ENCODE measurements around the gene GLRX2. TPM values are rescaled to one million over a fixed set of nuclear protein-coding genes. Genes with fewer than 3 reads are reported as not detected.
"Not testable (repeated sequence)": the region's sequence is repeated elsewhere in the genome, so short reads cannot be mapped to it uniquely, and the experiment has no call there.

GLRX2 gene
- total RNA-seq: 24.3 and 24.4 TPM in 2 replicates

GRCh38 chr1:193104907-193105820 is at the start of gene GLRX2:
GLRX2 (minus strand) TSS chr1:193105414; CDS start chr1:193105382, 32 bp downstream.
- intact Hi-C loops (cut with micrococcal nuclease): loop anchor here (1.0 to 5.0 kb wide), 3 partner anchors 17 to 298 kb away; partner anchors contain the start of genes CDC73, RGS2, RO60 and UCHL5

DNA sequence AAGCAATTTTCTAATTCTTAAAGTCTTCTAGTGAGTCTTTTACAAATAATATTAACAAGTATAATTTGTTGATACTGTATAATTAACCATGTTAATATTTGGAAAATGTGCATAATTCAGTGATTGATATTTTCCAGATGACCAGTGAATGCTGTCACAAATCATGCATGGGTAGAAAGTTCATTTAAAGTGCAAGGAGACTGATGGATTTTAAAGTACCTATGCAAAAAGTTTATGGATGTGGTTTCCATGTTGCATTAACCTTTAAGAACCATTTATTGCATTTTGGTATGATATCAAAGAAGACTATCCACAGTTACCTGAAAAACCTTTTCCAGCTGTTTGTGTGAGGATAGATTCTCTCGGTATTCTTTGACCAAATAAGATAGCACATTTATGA is 39.8 kb upstream of the GLRX2 start:
- intact Hi-C loops (cut with micrococcal nuclease): no loop called here

- intact Hi-C loops (cut with micrococcal nuclease): no loop called here
Measured at GRCh38 chr1:193144361-193144938, 39.2 kb upstream of the GLRX2 start.

GRCh38 chr1:193143285-193143684 is 38.1 kb upstream of the GLRX2 start:
- intact Hi-C loops (cut with micrococcal nuclease): loop anchor here (1.0 to 2.0 kb wide), 2 partner anchors 20 to 1152 kb away; partner anchors contain the start of gene CDC73

DNA sequence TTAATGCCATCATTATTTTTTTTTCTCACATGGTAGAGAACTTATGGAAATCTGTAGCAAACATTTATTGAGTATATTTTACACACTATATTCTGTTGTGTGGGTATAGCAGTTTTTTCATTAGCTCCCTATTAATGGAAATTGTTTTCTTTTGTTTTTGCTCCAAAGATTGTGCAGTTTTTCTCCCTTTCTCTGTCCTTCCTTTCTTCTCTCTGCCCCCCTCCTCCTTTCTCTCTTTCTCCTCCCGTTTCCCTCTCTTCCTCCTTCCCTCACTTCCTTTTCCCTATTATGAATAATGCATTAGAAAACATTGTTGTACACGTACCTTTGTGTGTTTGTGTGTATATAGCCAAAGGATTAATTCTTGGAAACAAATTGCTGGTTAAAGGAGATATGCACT is 37.2 kb upstream of the GLRX2 start:
- intact Hi-C loops (cut with micrococcal nuclease): loop anchor here (2.0 kb wide), 1 partner anchor 20 kb away; the partner anchor contains the start of gene CDC73

DNA sequence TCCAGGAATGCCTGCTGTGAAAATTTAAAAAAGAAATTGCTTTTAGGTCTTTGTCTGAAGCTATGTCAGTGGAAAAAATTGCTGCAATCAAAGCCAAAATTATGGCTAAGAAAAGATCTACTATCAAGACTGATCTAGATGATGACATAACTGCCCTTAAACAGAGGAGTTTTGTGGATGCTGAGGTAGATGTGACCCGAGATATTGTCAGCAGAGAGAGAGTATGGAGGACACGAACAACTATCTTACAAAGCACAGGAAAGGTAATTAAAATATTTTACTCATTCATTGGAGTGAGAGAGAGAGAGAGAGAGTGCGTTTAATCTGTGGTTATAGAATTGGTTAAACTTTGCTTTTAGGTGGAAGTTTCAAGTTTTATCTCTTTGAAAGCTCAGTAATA is 36.6 kb upstream of the GLRX2 start:
- intact Hi-C loops (cut with micrococcal nuclease): loop anchor here (2.0 kb wide), 1 partner anchor 19 kb away; the partner anchor contains the start of gene CDC73

GRCh38 chr1:193140254-193140653 is 35.0 kb upstream of the GLRX2 start:
- intact Hi-C loops (cut with micrococcal nuclease): no loop called here

- intact Hi-C loops (cut with micrococcal nuclease): no loop called here
Measured at GRCh38 chr1:193131266-193131860, 26.1 kb upstream of the GLRX2 start.

DNA sequence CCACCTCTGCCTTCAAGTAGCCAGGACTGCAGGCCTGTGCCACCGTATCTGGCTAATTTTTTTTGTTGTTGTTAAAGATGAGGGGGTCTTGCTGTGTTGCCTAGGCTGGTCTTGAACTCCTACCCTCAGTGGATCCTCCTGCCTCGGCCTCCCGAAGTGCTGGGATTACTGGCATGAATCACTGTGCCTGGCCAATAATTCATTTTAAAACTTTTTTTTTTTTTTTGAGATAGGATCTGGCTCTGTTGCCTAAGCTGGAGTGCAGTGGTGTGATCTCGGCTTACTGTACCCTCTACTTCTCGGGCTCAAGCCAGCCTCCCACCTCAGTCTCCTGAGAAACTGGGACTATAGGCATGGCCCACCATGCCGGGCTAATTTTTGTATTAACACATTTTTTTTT is 20.2 kb upstream of the GLRX2 start:
- intact Hi-C loops (cut with micrococcal nuclease): no loop called here

DNA sequence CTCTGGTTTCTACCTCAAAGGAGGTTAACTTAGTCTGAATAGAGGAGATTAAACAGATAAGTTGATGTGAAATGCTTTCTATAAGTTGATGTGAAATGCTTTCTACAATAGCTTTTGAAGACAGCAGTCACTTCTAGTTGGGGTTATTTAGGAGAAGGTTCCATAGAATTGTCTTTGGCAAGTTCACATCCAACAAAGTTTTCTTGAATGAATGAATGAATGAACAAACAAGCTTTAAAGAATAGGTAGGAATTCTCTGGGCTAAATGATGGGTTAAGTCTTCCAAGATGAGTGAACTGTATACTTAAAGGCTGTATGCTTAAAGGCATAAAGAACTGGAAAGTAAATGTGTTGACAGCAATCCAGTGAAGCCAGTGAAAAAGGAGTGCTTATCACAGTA is 18.5 kb upstream of the GLRX2 start:
- intact Hi-C loops (cut with micrococcal nuclease): loop anchor here (2.0 to 5.0 kb wide), 5 partner anchors 19 to 651 kb away; partner anchors contain the start of gene RGS1

DNA sequence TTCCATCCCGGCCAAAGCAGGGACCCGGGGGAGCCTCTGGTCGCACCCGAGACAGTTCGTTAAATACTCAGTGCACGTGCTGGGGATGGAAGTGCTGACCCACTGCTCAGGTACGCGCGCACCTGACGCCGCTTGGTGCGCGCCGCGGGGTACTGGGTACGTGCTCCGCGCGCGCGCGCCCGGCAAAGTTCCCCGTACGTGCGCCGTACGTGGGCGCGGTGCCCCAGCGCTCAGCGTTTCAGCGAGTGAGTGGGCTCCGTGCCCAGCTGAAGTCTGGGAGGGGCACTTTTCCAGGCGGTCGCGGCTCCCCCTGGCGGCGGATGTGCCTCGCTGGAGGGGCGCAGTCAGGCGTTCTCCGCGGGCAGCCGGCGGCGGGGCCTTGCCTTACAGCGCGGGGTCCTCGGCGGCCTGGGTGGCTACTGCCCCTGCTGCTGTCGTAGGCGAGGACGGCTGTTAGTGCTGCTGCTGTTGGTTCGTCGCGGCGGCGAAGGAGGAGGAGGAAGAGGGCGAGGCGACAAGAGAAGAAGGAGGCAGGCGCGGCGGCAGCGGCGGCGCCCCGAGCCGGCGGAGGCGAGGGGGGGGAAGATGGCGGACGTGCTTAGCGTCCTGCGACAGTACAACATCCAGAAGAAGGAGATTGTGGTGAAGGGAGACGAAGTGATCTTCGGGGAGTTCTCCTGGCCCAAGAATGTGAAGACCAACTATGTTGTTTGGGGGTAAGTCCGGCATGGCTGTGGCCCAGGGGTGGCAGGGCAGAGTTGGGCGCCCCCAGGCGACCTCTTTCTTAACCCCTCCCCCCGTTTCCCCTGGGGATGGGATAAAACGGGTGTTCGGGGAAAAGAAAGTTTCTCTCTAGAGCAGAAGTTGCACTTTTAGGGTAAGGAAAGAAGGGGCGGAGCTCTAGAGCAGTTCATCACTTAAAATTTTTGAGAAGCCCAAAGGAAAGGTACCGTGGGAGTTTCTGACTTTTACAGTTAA is 16.7 kb upstream of the GLRX2 start, which contains the start of gene CDC73:
CDC73 (plus strand) TSS at position 416 of the 978 bp plus-strand sequence; CDS start at position 586, 170 bp downstream.
- intact Hi-C loops (cut with micrococcal nuclease): loop anchor here (1.0 to 5.0 kb wide), 9 partner anchors 17 to 650 kb away; partner anchors contain the start of genes GLRX2, RGS1, RGS2 and RO60

DNA sequence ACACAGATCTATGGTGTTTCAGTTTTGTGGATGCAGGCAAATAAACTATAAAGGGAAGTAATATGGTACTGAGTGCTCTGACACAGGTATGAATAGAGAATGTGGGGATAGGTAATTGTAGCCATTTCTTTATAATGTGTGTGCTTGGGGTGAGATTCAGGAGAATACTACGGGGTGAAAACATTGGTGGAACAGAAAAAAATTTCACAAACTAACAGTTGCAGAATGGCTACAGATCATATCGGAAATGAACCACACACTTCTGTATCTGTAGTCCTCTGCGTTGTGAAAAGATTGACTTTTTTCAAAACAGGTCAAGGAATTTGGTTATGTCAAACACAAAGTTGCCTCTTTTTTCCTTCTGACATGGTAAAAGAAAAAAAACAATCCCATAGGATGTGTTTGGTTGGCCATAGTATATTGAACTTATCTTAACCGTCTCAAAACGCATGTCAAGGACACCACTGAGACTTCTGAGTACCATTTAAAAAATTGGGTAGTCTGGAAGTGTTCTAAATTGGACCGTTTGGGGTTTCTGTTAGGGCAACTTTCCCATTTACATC is 15.5 kb upstream of the GLRX2 start:
- intact Hi-C loops (cut with micrococcal nuclease): loop anchor here (5.0 kb wide), 3 partner anchors 417 to 648 kb away; partner anchors contain the start of gene RGS1

- intact Hi-C loops (cut with micrococcal nuclease): no loop called here
Measured at GRCh38 chr1:193118803-193119730, 13.9 kb upstream of the GLRX2 start.

DNA sequence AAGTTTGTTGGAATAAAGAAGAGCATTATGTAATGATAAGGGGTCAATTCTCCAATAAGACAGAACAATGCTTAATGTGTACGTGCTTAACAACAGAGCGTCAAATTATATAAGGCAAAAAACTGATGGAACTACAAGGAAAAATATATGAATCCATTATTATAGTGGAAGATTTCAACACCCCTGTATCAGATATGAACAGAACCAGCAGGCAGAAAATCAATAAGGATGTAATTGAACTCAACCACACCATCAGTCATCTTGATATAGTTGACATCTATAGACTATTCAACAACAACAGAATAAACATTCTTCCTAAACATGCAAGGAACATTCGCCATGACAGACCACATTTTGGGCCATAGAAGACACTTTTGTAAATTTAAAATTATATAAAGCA is 13.0 kb upstream of the GLRX2 start:
- intact Hi-C loops (cut with micrococcal nuclease): no loop called here

GRCh38 chr1:193117167-193117566 is 12.0 kb upstream of the GLRX2 start:
- intact Hi-C loops (cut with micrococcal nuclease): not testable (repeated sequence)

- intact Hi-C loops (cut with micrococcal nuclease): no loop called here
Measured at GRCh38 chr1:193115629-193116227, 10.5 kb upstream of the GLRX2 start.

DNA sequence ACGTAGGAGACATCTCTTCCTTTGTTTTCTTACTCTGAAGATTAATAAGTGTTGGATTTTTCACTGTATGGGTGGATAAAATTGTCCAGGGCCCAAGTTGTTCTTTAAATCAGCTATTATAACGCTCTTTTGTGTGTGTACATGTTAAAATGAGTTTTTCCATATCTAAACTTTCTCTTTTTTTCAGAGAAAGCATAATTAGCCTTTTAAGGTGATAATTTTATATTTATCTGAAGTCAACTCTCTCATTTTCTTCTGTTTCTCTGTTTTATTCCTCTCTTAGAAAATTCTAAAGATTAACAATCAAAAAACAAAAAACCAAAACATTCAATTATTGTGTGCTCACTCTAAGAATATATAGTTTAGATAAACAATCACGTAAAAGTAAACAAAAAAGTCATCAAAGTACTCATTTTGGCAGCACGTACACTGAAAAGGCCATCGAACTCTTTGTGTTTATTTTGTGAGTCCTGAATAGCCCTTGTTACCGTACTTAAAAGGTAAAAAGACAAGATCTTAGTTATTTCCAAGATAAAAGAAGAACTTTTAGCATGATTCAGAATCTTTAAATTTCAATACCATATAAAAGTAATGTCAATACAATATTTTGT is 9.4 kb upstream of the GLRX2 start:
- intact Hi-C loops (cut with micrococcal nuclease): no loop called here

- intact Hi-C loops (cut with micrococcal nuclease): no loop called here
Measured at GRCh38 chr1:193113992-193114332, 8.7 kb upstream of the GLRX2 start.
